Uterus (tissue), 4 donors: Measurements from ENCODE around the gene PID1. TPM values are rescaled to one million over a fixed set of nuclear protein-coding genes. Genes with fewer than 3 reads are reported as not detected.

Experiments used
- DNase-seq, 2 donors: peaks; one replicate each; pipeline ENCODE4 v3.0.0-alpha.2; 2019 to 2020
- H3K27ac ChIP-seq, 2 donors: fragments of 200-600 bp; sonication (generic); 1 replicate in 1 of 2; 2 replicates in 1 of 2; pipeline ENCODE4 v1.5.1; 2016 to 2018
- H3K27me3 ChIP-seq, 2 donors: fragments of 200-600 bp; sonication (generic); one replicate each; pipeline ENCODE4 v1.5.1; 2018 to 2019; ENCODE audit warnings: control low read depth in 1 of 2
- H3K36me3 ChIP-seq, 2 donors: fragments of 200-600 bp; sonication (generic); one replicate each; pipeline ENCODE4 v1.5.1; 2019; ENCODE audit warnings: control low read depth in 1 of 2
- H3K4me1 ChIP-seq, 2 donors: fragments of 200-600 bp; sonication (generic); one replicate each; pipeline ENCODE4 v1.5.1; 2018 to 2019; ENCODE audit warnings: control low read depth in 1 of 2
- H3K4me3 ChIP-seq, 2 donors: fragments of 200-600 bp; sonication (generic); 1 replicate in 1 of 2; 2 replicates in 1 of 2; pipeline ENCODE4 v1.5.1; 2018 to 2019; ENCODE audit warnings: mild to moderate bottlenecking in 1 of 2
- H3K9me3 ChIP-seq, 2 donors: fragments of 200-600 bp; sonication (generic); one replicate each; pipeline ENCODE4 v1.5.1; 2019; ENCODE audit warnings: control low read depth in 1 of 2
- CTCF ChIP-seq, 4 experiments: fragments of 200-600 bp in 2 of 4; fragments of 450-650 bp in 2 of 4; sonication (generic) in 2 of 4; IDR thresholded peaks; one replicate each; pipeline ENCODE4 v1.5.1; 2016 to 2019; ENCODE audit warnings: antibody characterized with exemption in 4 of 4, mild to moderate bottlenecking in 2 of 4, moderate library complexity in 1 of 4
- POLR2A ChIP-seq, 2 donors: fragments of 450-650 bp; IDR thresholded peaks; one replicate each; pipeline ENCODE4 v1.6.1; 2016; ENCODE audit warnings: antibody characterized with exemption in 2 of 2, mild to moderate bottlenecking in 1 of 2, moderate library complexity in 1 of 2
- intact Hi-C: fragments of 100-400 bp; cut with DNase I; formaldehyde crosslinking; loops from one replicate; pipeline ENCODE4 v1.15.1; 2023; ENCODE audit warnings: low total_unique reads
- total RNA-seq, 4 donors: library from RNA; depleted of rRNA in 3 of 4; stranded (reverse); fragments of >200 nt in 3 of 4; gene quantifications; one replicate each; pipeline versions ENCODE4 v1.1.0 to v1.2.4, GENCODE V29; 2014 to 2023
- donor health status: DM: yes; HTN: yes; CAD: no.

The PID1 gene
- total RNA-seq, 4 donors from 2014 or later, result 26.4 to 48.5 (median 37.1) TPM

GRCh38 chr2:229153951-229154350 is 117.1 kb downstream of the PID1 start:
- intact Hi-C loops, result no loop called here
- H3K4me1 ChIP-seq, result no peaks in the 10 kb centered on the region
- TF ChIP-seq CTCF (IDR thresholded peaks at IDR 0.05) (no peak), POLR2A (IDR thresholded peaks at IDR 0.05) (no peak)

GRCh38 chr2:229153267-229153666 is 117.8 kb downstream of the PID1 start:
- intact Hi-C loops, result no loop called here
- DNase-seq, result no peak
- TF ChIP-seq CTCF (IDR thresholded peaks at IDR 0.05) (no peak), POLR2A (IDR thresholded peaks at IDR 0.05) (no peak)
- no peaks in the 10 kb centered on the region for H3K4me1 ChIP-seq
- no peaks in the 10 kb centered on the region for H3K27me3 ChIP-seq
- H3K36me3 ChIP-seq, result no peaks in the 10 kb centered on the region
- no peaks in the 10 kb centered on the region for H3K9me3 ChIP-seq
- H3K27ac ChIP-seq, result no peak overlapping the region
- no peak overlapping the region for H3K4me3 ChIP-seq

More at GRCh38 chr2:229153951-229154350, 117.1 kb downstream of the PID1 start:
- H3K27ac ChIP-seq, result no peak overlapping the region
- no peak for DNase-seq
- H3K27me3 ChIP-seq, result no peaks in the 10 kb centered on the region
- no peaks in the 10 kb centered on the region for H3K9me3 ChIP-seq
- H3K36me3 ChIP-seq, result no peaks in the 10 kb centered on the region
- H3K4me3 ChIP-seq, result no peak overlapping the region

- no peaks in the 10 kb centered on the region for H3K36me3 ChIP-seq
- TF ChIP-seq POLR2A (IDR thresholded peaks at IDR 0.05) (no peak), CTCF (IDR thresholded peaks at IDR 0.05) (no peak)
- intact Hi-C loops, result no loop called here
These were observed 118.4 kb downstream of the PID1 start for GRCh38 chr2:229152674-229153073.

GRCh38 chr2:229150317-229150716 is 120.8 kb downstream of the PID1 start:
- H3K36me3 ChIP-seq, result no peaks in the 10 kb centered on the region
- H3K27ac ChIP-seq, result no peak overlapping the region
- DNase-seq, result no peak
- TF ChIP-seq CTCF (IDR thresholded peaks at IDR 0.05) (no peak), POLR2A (IDR thresholded peaks at IDR 0.05) (no peak)
- H3K27me3 ChIP-seq, result no peaks in the 10 kb centered on the region
- H3K4me1 ChIP-seq, result no peaks in the 10 kb centered on the region
- intact Hi-C loops, result no loop called here
- H3K9me3 ChIP-seq, result no peaks in the 10 kb centered on the region
- no peak overlapping the region for H3K4me3 ChIP-seq

More at GRCh38 chr2:229152674-229153073, 118.4 kb downstream of the PID1 start:
- H3K27me3 ChIP-seq, result no peaks in the 10 kb centered on the region
- H3K9me3 ChIP-seq, result no peaks in the 10 kb centered on the region
- no peaks in the 10 kb centered on the region for H3K4me1 ChIP-seq
- H3K4me3 ChIP-seq, result no peak overlapping the region
- no peak for DNase-seq
- H3K27ac ChIP-seq, result no peak overlapping the region

GRCh38 chr2:229141424-229142025 is 129.6 kb downstream of the PID1 start:
- Histone ChIP-seq H3K36me3 (no peaks in the 10 kb centered on the region), H3K4me3 (no peak overlapping the region), H3K4me1 (no peaks in the 10 kb centered on the region), H3K9me3 (no peaks in the 10 kb centered on the region), H3K27ac (no peak overlapping the region), H3K27me3 (no peaks in the 10 kb centered on the region)
- TF ChIP-seq POLR2A (IDR thresholded peaks at IDR 0.05) (no peak), CTCF (IDR thresholded peaks at IDR 0.05) (no peak)
- intact Hi-C loops, result no loop called here
- no peak for DNase-seq
